Measurements from ENCODE around the gene SLX1B.
"Not testable (repeated sequence)": the region's sequence is repeated elsewhere in the genome, so short reads cannot be mapped to it uniquely, and the experiment has no call there.

Gene SLX1B

DNA sequence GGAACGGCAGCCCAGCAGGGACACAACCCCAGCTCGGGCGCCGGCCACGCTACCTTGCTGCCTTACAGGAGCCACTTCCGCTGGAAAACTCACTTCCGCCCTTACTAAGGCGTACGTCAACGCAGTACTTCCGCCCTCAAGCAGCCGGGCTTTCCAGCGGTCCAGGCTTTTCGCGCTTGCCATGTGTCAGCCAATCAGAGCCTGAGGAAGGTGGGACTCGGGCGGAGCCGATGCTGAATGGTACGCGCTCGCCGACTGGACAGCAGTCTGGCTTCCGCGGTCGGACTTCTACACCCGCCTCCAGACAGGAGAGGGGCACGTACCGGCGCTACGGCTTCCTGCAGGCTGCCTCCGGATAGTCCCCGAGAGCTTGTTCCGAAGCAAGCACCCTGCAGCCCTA is at the start of gene SLX1B, which contains the start of gene BOLA2:
SLX1B (plus strand) TSS at position 265 of the 400 bp plus-strand sequence.
BOLA2 (minus strand) TSS at position 83 of the 400 bp plus-strand sequence. CDS start 98 bp downstream, outside the sequence.
- H3K4me3 ChIP-seq (ENCODE audit: low read depth in 1 of 2, low read length in 2 of 2); H3K27ac ChIP-seq (ENCODE audit: low read depth, low read length); H3K36me3 ChIP-seq (ENCODE audit: insufficient read depth, low read length); H3K27me3 ChIP-seq (ENCODE audit: control insufficient read depth in 1 of 2, insufficient read depth in 2 of 2, low read length in 2 of 2); H3K9ac ChIP-seq (ENCODE audit: low read length); H3K9me3 ChIP-seq (ENCODE audit: low read length); H3K4me1 ChIP-seq (ENCODE audit: insufficient read depth, low read length): not testable (repeated sequence)

DNA sequence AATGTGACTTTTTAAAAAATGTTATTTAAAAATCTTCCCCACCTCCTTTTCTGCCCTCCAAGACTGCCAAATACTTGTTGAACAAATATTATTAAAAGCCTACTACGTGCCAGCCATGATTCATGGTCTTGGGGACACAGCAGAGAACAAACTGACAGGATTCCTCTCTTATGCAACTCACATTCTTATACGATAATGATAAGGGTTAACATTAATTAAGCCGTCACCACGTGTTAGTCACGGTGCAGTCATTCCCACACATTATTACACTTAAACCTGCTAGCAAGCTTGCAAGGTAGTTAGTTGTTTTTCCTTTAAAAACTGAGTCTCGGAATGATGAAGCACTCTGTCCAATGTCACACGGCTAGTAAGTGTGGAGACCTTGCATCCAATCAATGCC is 49.1 kb upstream of the SLX1B start:
- H3K27ac ChIP-seq (ENCODE audit: low read depth, low read length); H3K9me3 ChIP-seq (ENCODE audit: low read length); H3K4me3 ChIP-seq (ENCODE audit: low read depth in 1 of 2, low read length in 2 of 2); H3K4me1 ChIP-seq (ENCODE audit: insufficient read depth, low read length); H3K36me3 ChIP-seq (ENCODE audit: insufficient read depth, low read length); H3K27me3 ChIP-seq (ENCODE audit: control insufficient read depth in 1 of 2, insufficient read depth in 2 of 2, low read length in 2 of 2); H3K9ac ChIP-seq (ENCODE audit: low read length): not testable (repeated sequence)

DNA sequence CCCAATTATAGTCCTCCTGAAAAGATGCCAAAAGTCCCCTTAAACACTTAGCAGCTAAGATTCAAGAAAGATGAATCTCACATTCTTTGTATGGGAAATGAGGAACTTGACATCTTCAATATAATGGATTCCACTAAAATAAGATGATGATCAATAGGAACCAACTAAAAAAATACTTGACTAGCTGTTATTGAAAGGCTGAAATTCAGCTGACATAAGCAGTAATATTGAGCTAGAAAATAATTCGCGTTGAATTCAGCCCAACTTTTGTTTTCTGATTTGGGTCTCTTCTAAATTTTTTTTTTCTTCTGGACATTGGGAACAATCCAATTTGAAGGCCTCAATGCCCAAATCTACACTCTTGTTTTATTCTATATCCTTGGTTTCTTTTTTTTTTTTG is 30.7 kb upstream of the SLX1B start:
- not testable (repeated sequence) for H3K9me3 ChIP-seq (ENCODE audit: low read length); H3K9ac ChIP-seq (ENCODE audit: low read length); H3K27me3 ChIP-seq (ENCODE audit: control insufficient read depth in 1 of 2, insufficient read depth in 2 of 2, low read length in 2 of 2); H3K4me3 ChIP-seq (ENCODE audit: low read depth in 1 of 2, low read length in 2 of 2); H3K36me3 ChIP-seq (ENCODE audit: insufficient read depth, low read length); H3K4me1 ChIP-seq (ENCODE audit: insufficient read depth, low read length); H3K27ac ChIP-seq (ENCODE audit: low read depth, low read length)

DNA sequence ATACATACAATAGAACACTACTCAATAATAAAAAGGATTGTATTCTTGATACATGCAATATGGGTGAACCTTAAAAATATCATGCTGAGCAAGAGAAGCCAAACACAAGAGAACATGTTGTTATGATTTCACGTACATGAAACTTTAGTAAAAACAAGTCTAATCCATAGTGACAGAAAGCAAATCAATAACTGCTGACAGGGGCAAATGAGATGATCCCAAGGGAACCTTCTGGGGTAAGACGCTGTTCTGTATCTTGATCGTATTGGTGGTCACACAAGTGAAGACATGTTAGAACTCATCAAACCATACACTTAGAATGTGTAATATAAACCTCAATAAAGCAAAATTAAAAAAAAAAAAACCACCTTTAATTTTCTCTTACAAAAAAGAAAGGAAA is 28.9 kb upstream of the SLX1B start:
- H3K9ac ChIP-seq (ENCODE audit: low read length); H3K27ac ChIP-seq (ENCODE audit: low read depth, low read length); H3K36me3 ChIP-seq (ENCODE audit: insufficient read depth, low read length); H3K9me3 ChIP-seq (ENCODE audit: low read length); H3K4me3 ChIP-seq (ENCODE audit: low read depth in 1 of 2, low read length in 2 of 2); H3K4me1 ChIP-seq (ENCODE audit: insufficient read depth, low read length); H3K27me3 ChIP-seq (ENCODE audit: control insufficient read depth in 1 of 2, insufficient read depth in 2 of 2, low read length in 2 of 2): not testable (repeated sequence)

DNA sequence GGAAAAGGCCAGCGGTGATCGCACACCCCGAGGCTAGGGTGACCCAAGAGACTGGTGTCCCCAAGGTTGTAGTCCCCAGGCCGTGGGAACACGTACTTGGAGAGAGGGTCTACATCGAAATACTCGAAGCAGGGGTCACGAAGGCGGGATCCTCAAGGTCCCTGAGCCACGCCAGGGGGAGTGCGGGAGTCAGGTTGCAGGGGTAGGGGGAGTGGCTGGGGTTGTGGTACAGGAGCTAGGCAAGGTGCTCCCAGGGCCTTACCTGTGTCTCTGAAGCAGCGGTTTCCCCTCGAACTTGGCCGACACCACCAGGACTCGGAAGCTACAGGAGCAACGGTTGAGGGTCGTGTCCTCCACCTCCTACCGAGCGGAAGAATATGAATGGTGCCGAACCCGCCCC is 579 bp upstream of the SLX1B start:
- not testable (repeated sequence) for H3K9ac ChIP-seq (ENCODE audit: low read length); H3K4me3 ChIP-seq (ENCODE audit: low read depth in 1 of 2, low read length in 2 of 2); H3K9me3 ChIP-seq (ENCODE audit: low read length); H3K27me3 ChIP-seq (ENCODE audit: control insufficient read depth in 1 of 2, insufficient read depth in 2 of 2, low read length in 2 of 2); H3K4me1 ChIP-seq (ENCODE audit: insufficient read depth, low read length); H3K27ac ChIP-seq (ENCODE audit: low read depth, low read length); H3K36me3 ChIP-seq (ENCODE audit: insufficient read depth, low read length)

DNA sequence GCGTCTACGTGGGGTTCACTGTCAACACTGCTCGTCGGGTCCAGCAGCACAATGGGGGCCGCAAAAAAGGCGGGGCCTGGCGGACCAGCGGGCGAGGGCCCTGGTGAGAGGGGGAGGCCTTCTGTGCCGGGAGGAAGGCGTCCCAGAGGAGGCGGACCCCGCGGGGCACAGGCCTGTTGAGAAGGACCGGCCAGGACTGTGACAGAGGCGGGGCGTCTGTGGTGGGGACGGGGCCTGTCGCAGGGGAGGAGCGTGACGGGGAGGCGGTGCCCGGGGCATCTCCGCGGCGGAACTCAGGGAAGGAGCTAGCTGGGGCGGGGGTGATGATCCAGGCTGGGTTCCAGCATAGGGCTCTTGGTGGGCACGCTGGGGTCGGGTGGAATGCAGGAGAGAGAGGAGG is 495 bp downstream of the SLX1B start:
- H3K4me3 ChIP-seq (ENCODE audit: low read depth in 1 of 2, low read length in 2 of 2); H3K27me3 ChIP-seq (ENCODE audit: control insufficient read depth in 1 of 2, insufficient read depth in 2 of 2, low read length in 2 of 2); H3K4me1 ChIP-seq (ENCODE audit: insufficient read depth, low read length); H3K27ac ChIP-seq (ENCODE audit: low read depth, low read length); H3K36me3 ChIP-seq (ENCODE audit: insufficient read depth, low read length); H3K9ac ChIP-seq (ENCODE audit: low read length); H3K9me3 ChIP-seq (ENCODE audit: low read length): not testable (repeated sequence)

DNA sequence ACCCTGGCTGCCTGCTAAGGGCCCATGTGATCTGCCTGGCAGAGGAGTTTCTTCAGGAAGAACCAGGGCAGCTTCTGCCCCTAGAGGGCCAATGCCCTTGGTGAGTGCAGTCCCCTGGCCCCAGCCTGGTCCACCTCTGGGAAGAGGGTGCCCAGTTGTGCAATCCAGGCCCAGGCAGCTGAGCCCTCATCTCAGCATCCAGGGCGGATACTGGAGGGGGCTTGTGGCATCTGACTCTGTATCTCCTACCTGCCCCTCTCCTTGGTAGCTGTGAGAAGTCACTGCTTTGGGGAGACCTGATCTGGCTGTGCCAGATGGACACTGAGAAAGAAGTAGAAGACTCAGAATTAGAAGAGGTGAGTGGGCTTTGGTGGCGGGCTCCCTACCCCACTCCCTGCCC is 3.3 kb downstream of the SLX1B start:
- H3K9me3 ChIP-seq (ENCODE audit: low read length); H3K4me1 ChIP-seq (ENCODE audit: insufficient read depth, low read length); H3K27ac ChIP-seq (ENCODE audit: low read depth, low read length); H3K4me3 ChIP-seq (ENCODE audit: low read depth in 1 of 2, low read length in 2 of 2); H3K36me3 ChIP-seq (ENCODE audit: insufficient read depth, low read length); H3K9ac ChIP-seq (ENCODE audit: low read length); H3K27me3 ChIP-seq (ENCODE audit: control insufficient read depth in 1 of 2, insufficient read depth in 2 of 2, low read length in 2 of 2): not testable (repeated sequence)

DNA sequence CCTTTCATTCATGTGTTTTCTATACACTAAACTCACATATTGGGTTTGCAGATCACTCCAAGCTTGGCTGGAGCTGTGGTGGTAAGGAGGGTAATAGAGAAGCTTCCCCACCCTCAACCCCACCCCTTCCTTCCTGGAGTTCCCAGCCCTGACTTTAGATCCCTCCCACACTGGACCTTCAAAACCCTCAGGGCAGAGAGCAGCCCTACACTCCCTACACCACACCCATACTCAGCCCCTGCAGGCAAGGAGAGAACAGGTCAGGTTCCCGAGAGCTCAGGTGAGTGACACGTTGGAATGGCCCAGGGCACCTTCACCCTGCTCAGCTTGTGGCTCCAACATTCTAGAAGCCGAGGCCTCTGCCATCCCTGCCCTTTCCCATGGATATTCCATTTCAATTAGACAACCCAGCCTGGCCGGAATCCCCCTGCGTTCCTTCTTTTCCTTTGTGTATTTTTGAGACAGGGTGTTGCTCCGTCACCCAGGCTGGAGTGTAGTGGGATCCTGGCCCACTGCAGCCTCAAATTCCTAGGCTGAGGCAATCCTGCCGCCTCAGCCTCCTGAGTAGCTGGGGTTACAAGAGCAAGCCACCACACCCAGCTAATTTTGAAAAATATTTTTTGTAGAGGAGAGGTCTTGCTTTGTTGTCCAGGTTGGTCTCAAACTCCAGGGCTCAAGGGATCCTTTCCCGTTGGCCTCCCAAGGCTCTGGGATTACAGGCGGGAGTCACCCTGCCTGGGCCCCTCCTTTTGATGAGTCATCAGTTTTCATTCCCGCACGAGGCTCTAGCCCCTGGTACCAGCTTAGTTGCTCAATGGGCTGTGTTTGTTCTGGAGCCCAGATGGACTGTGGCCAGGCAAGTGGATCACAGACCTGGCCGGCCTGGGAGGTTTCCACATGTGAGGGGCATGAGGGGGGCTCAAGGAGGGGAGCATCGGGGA is 5.6 kb downstream of the SLX1B start, which contains the start of gene SULT1A4:
SULT1A4 (plus strand) TSS at position 208 of the 941 bp plus-strand sequence. CDS start 1,473 bp downstream, outside the sequence.
- not testable (repeated sequence) for H3K4me1 ChIP-seq (ENCODE audit: insufficient read depth, low read length); H3K4me3 ChIP-seq (ENCODE audit: low read depth in 1 of 2, low read length in 2 of 2); H3K9ac ChIP-seq (ENCODE audit: low read length); H3K27ac ChIP-seq (ENCODE audit: low read depth, low read length); H3K9me3 ChIP-seq (ENCODE audit: low read length); H3K36me3 ChIP-seq (ENCODE audit: insufficient read depth, low read length); H3K27me3 ChIP-seq (ENCODE audit: control insufficient read depth in 1 of 2, insufficient read depth in 2 of 2, low read length in 2 of 2)

DNA sequence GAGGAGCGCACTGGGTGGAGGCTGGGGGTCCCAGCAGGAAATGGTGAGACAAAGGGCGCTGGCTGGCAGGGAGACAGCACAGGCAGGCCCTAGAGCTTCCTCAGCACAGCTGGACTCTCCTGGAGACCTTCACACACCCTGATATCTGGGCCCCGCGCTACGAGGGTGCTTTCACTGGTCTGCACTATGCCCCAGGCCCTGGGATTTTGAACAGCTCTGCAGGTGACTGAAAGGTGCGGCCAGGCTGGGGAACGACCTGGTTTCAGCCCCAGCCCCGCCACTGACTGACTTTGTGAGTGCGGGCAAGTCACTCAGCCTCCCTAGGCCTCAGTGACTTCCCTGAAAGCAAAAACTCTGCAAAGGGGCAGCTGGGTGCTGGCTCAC is 6.3 kb downstream of the SLX1B start:
- not testable (repeated sequence) for H3K9ac ChIP-seq (ENCODE audit: low read length); H3K27me3 ChIP-seq (ENCODE audit: control insufficient read depth in 1 of 2, insufficient read depth in 2 of 2, low read length in 2 of 2); H3K36me3 ChIP-seq (ENCODE audit: insufficient read depth, low read length); H3K9me3 ChIP-seq (ENCODE audit: low read length); H3K4me1 ChIP-seq (ENCODE audit: insufficient read depth, low read length); H3K27ac ChIP-seq (ENCODE audit: low read depth, low read length); H3K4me3 ChIP-seq (ENCODE audit: low read depth in 1 of 2, low read length in 2 of 2)

DNA sequence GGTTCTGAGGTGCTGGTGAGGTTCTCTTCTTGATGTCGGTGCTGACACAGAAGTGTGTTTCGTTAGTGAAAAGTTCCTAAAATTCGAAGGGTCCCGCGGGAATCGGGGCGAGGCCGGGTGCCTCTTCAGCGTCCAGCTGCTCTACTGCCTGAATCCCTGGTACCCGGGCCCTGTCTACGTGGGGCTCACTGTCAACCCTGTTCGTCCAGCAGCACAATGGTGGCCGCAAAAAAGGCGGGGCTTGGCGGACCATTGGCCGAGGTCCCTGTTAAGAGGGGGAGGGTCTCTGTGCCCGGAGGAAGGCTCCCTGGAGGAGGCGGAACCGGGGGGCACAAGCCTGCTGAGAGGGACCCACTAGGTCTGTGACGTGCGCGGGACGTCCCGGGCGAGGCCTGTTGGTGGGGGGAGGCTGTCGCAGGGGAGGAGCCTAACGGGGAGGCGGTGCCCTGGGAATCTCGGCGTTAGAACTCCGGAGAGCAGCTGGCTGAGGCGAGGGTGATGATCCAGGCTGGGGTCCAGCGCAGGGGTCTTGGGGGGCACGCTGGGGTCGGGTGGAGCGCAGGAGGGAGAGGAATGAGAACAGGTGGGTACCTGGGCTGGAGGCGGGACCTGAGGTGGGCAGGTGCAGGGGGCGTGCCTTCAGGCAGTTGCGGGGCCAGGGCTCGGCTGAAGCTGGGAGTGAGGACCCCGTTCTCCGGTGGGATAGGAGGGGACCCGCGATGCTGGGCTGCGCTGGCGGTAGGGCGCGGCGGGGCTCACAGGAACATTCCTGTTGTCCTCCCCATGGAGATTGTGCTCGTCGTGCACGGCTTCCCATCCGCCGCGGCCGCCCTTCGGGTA is 11.9 kb downstream of the SLX1B start:
- H3K4me3 ChIP-seq (ENCODE audit: low read depth in 1 of 2, low read length in 2 of 2); H3K9me3 ChIP-seq (ENCODE audit: low read length); H3K9ac ChIP-seq (ENCODE audit: low read length); H3K27ac ChIP-seq (ENCODE audit: low read depth, low read length); H3K27me3 ChIP-seq (ENCODE audit: control insufficient read depth in 1 of 2, insufficient read depth in 2 of 2, low read length in 2 of 2); H3K36me3 ChIP-seq (ENCODE audit: insufficient read depth, low read length); H3K4me1 ChIP-seq (ENCODE audit: insufficient read depth, low read length): not testable (repeated sequence)

DNA sequence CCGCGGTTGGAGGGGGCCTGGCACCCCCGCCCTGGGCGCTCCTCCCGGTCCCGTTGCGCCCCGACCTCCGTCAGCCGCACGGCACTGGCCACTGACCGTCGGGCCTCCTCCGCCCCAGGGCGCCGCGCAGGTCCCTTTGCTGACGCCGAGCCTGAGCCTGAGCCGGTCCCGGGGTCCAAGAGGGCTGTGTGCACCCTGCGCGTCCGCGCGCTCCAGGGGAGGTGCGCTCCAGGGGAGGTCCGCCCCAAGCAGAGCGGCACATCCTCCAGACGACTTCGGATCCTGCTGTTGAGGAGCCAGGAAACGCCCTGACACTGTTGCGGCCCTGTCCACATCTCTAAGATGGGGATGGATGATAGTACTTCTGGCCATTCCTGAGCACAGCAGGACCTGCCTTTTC is 12.6 kb downstream of the SLX1B start:
- H3K36me3 ChIP-seq (ENCODE audit: insufficient read depth, low read length); H3K27me3 ChIP-seq (ENCODE audit: control insufficient read depth in 1 of 2, insufficient read depth in 2 of 2, low read length in 2 of 2); H3K9me3 ChIP-seq (ENCODE audit: low read length); H3K4me1 ChIP-seq (ENCODE audit: insufficient read depth, low read length); H3K27ac ChIP-seq (ENCODE audit: low read depth, low read length); H3K4me3 ChIP-seq (ENCODE audit: low read depth in 1 of 2, low read length in 2 of 2); H3K9ac ChIP-seq (ENCODE audit: low read length): not testable (repeated sequence)

Data from muscle layer of colon (tissue), 2 donors.